Activated CD4-positive, alpha-beta T cell treated with anti-CD3 and anti-CD28 coated beads, Interleukin-10, Interleukin-2, amounts not matched to agents 100 ng/mL and 50 ng/mL, durations not matched to agents 16 hours and 8 hours (primary cell): ENCODE measurements around the gene NAALADL1.
"Not testable (repeated sequence)": the region's sequence is repeated elsewhere in the genome, so short reads cannot be mapped to it uniquely, and the experiment has no call there.

Source experiments
- DNase-seq: peaks from one replicate; pipeline ENCODE4 v3.0.0-alpha.2; 2020

Gene NAALADL1

GRCh38 chr11:65008873-65009272, 49.5 kb downstream of the NAALADL1 start:
- DNase-seq = no peak

GRCh38 chr11:65008016-65008415, 50.3 kb downstream of the NAALADL1 start:
- DNase-seq = no peak

DNA sequence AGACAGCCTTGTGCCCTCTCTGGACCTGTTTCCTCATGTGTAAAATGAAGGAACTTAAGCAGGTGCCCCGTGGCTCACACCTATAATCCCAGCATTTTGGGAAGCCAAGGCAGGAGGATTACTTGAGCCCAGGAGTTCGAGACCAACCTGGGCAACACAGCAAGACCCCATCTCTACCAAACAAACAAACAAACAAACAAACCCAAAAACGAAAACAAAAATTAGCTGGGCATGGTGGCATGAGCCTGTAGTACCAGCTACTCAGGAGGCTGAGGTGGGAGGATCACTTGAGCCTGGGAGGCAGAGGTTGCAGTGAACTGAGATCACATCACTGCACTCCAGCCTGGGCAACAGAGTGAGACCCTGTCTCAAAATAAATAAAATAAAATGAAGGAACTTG, 54.4 kb downstream of the NAALADL1 start:
- DNase-seq = not testable (repeated sequence)

DNA sequence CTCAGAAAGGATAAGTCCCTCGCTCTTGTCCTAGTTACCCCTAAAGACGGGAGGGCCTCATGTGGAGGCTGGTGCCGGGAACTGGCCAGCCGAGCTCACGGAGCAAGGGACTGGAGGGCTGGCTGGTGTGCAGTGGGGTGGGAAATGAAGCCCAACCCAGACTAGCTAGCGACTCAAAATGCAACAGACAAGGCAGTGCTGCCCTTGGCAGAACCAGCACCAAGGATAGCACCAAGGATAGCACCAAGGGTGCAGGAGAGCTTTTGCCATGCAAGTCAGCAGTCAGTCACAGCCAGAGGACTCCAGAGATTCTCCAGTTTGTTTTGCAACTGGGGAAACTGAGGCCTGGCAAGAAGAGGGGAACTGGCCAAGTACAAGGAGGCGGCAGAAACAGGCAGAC, 55.1 kb downstream of the NAALADL1 start:
- no peak for DNase-seq

- DNase-seq = no peak
Measured at GRCh38 chr11:65002706-65003105, 55.6 kb downstream of the NAALADL1 start.

GRCh38 chr11:64999478-64999877, 58.9 kb downstream of the NAALADL1 start:
- DNase-seq = no peak

GRCh38 chr11:64998690-64999431, 59.5 kb downstream of the NAALADL1 start:
- DNase-seq = peak; percentile 47

DNA sequence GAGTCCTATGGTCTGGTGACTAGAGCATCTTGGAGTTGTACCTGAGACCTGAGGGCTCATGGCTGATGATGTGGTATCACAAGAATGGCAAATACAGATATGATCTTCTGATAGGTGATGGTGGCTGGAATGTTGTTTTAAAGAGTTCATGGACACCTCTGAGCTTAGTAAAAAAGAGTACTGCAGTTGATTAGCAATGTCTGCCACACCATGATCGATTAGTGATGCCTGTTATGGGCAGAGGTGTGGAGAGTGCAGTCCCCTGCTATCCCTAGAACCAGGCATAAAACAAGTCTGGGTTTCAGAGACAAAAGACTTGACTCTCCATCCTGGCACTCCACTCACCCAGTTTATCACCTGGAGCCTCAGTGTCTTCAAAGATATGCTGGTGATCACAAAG, 60.2 kb downstream of the NAALADL1 start:
- peak; percentile 31 for DNase-seq

- DNase-seq = no peak
Measured at GRCh38 chr11:64996710-64997380, 61.5 kb downstream of the NAALADL1 start, which contains the start of gene BATF2. BATF2 (minus strand) TSS chr11:64996971; CDS start chr11:64996914, 57 bp downstream.

DNA sequence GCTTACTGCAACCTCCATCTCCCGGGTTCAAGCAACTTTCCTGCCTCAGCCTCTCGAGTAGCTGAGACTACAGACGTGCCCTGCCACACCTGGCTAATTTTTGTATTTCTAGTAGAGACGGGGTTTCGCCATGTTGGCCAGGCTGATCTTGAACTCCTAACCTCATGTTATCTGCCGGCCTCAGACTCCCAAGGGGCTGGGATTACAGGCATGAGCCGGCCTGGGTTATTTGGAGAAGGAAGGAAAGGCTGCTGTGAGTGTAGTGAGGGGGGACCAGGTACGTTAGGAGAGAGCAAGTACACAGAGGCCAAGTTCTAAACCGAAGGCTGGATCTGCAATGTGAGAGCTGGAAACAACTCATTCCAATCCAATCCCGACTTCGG, 62.0 kb downstream of the NAALADL1 start:
- DNase-seq = no peak
